ENCODE results near the gene ZNF664.

The ZNF664 gene

DNA sequence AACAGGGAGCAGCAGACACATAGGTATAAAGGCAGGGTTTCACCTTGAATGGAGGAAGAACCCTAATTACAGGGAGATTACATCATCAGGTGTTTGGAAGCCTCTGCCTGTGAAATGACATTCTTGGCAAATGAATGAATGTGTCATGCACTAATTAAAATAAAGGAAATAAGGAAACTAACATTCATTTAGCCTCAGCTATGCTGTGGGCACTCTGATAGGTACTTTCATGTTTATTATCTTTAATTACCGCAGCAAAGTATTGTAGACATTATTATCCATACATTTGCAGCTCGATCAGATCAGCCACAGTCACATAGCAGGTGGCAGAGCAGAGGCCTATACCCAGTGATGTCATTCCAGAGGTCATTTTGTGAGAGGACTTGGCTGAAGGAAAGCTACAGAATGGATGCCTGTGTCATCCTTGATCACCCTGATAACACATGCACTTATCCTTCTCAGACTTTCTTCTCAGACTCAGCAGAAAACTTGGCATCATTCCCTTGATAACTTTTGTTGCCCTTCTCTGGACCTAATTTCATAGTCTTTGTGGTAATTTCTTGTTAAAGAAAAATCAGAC lies 18.4 kb downstream of the ZNF664 start:
- DNase-seq = no peak

DNA sequence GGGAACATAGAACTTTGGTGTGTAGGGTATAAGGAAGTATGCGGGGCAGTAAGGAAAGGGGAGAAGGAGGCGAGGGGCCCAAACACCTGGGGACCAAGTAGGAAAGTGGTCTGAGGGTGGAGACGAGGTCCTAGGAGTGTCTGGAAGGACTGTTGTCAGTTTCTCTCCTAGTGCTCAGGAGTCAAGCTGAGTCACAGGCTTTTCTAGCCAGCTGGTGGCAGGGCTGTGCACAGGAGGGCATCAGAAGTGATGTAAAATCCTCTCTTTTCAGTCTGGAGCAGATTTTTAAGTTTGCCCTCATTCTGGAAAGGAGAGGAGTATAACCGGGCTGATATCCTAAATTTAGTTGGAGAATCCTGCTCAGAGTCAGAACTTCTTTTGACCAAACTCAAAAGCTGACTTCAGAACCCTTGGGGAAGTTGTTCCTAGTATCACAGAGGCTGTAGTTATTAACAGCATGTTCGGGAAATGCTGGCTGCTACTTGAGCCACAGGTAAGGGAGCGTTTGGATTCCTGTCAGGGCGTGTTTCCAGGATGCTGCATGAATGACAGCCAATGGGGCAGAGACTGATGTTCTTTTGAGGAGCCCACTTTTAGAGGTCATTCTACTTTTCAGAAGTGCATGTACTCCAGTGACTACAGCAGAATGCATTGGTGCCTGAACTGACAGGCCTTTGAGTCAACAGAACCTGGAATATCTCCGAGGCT lies 19.3 kb downstream of the ZNF664 start:
- no peak for DNase-seq

DNA sequence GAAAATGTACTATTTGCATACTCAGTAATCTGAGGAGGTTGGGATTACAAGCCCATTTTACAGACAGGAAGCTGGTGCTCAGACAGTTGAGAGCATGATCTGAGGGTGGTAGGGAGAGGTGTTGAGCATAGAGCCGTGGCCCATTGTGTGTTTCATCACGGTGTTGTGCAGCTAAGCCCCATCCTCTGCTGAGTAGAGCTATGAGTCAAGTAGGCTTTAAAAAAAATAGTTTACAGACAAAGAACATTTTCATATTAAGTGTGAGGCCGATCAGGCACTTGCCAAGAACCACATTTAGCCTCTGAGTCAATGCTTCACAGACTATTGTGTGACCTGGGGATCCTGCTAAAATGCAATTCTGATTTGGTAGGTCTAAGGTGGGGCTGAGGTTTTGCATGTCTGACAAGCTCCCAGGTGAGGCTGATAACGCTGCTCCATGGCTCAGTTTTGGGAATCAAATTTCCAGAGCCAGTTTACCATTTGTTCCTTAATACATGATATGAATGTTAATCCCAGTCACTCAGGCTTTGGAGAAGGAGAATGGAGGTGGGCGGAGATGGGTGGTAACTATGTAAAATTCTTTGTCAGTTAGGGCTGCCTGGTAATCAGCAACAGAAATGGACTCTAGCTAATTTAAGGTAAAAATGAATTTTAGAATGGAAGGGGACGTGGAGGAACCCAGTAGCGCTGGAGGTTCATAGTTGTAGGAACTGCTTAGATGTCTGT lies 22.2 kb downstream of the ZNF664 start:
- DNase-seq = no peak

DNA sequence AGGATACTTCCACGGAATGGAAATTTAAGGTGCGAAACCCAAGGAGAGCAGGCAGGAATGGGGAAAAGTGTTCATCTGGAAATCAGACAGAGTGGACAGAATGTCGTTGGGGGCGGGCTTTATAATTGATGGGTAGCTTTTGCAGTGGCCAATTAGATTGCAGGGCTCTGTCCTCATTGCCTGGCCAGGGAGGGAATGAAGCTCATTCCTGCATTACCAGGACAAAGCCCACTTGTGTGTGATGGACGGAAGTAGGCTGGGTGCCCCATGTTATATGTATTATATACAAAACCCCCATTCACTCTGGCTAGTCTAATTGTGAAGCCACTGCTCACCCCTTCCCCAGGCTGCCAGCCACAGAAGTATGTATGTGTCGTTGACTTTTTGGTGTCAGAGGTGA lies 23.6 kb downstream of the ZNF664 start:
- DNase-seq = no peak

DNA sequence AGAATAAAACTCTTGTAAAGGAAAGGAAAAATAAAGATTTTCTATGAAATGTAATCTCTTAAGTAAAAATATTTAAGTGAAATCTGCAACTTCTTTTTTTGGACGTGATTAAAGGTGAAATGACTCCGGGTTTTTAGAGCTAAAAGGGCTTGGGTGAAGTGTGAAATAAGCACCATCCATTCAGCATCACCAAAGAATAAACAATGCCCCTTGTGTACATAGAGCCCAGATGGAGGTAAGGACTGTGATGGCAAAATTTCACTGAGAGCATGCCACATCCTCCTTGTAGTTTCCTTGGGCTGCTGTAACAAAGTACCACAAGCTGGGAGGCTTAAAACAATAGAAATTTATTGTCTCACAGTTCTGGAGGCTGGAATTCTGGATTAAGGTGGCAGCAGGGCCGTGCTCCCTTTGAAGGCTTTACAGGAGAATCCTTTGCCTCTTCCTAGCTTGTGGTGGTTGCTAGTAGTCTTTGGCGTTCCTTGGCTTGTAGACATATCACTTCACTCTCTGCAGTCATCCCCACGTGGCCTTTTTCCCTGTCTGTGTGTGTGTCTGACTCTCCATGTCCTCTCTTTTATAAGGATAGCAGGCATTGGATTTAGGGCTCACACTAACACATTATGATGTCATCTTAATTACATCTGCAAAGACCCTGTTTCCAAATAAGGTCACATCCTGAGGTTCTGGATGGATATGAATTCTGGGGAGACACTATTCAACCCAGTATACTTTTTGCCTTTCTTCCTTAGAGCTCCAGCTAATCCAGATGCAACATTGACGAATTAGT lies 24.2 kb downstream of the ZNF664 start:
- no peak for DNase-seq

DNA sequence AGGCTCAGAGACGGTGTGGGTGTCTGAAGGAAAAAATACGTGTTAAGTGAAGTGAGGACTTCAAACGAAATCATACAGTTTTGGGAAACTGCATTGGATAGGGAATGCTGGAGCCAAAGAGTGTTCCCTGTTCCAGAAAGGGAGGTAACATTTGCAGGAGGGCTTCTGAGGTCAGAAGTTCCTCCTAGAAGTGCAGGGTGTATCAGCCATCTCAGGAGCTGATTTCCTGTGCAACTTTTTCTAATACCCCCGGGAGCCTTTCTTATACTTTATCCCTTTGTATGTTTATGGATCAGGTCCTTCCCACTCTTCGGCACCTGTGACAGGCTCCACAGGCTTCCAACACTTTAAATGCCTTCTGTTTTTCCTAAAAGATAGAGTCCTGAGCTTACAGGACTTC lies 24.9 kb downstream of the ZNF664 start:
- no peak for DNase-seq

DNA sequence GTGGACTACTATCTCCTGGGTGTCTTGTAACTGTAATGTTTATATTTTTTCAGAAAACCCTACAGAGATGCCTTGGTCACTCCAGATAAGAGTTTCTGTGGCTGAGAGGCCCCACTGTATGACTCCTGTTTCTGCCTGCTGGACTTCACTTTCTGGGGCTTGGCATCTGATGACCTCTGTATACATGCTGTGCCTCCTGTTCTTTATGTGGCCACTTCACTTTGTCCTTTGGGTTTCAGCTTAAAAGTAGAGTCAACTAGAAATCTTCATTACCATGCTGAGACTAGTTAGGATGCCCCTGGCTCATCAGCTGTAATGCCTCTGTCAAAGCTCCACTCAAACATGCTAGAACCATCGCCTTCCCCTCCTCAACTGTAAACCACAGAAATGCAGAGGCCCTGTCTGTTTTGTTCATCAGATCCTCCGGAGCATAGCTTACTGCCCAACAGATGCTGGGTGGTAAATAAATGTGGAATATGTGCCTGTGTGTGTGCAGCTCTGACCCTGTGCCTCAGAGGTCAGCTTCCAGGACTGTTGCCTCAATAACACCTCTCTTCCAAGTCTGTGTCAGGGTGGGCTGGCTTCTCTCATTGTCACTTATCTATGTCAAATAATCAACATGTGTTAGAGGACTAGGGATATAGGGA lies 25.5 kb downstream of the ZNF664 start:
- no peak for DNase-seq

DNA sequence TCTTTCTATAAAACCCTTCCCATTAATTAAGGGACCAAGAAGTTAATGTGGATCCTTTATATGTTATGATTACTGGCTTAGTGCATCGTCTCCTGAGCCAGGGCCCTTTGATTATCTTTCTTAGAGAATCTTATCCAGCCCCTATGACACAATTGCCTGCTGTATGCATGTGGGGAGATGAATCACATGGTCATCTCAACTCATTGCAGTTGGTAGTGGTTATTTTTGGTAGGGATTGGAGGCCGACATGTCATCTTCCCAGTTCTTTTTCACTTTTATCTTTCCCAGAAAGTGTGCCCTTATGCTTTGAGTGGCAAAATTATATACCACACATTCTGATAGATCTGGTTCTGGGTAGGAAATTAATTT lies 26.0 kb downstream of the ZNF664 start:
- DNase-seq = no peak

DNA sequence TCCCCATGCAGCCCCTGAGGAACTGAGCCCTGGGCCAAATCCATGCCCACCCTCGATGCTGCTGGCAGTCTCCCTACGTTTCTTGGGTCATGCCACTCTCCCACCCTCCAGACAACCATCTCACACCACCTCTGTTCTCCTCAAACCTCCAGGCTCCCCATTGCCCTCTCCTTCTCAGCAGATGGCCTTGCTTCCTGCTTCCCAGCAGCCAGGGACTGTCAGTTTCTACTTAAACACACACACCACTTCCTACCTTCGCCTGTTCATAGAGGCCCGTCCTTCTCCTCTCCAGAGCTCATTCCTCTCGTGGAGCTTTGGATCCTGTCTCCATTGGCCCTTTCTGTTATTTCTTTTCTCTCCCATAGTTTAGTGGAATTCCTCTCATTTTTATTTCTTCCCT lies 27.1 kb downstream of the ZNF664 start:
- DNase-seq = no peak

DNA sequence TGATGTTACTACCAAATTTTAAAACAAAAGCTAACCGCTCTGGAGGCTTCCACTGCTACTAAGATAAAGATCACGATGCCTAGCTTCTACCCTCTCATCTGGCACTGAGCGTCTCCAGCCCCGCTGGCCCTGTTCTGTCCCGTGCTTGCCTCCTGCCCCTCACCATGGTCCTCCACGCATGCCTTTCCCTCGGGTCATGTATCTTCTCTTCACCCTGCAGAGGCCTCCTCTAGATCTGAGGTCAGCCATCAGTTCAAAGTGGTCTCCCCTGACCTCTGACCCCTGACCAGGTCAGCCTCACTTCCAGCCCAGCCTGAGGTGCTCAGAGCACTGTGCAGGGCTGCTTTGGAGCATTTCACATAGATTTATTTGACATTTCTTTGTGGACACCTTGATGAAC lies 28.3 kb downstream of the ZNF664 start:
- no peak for DNase-seq

DNA sequence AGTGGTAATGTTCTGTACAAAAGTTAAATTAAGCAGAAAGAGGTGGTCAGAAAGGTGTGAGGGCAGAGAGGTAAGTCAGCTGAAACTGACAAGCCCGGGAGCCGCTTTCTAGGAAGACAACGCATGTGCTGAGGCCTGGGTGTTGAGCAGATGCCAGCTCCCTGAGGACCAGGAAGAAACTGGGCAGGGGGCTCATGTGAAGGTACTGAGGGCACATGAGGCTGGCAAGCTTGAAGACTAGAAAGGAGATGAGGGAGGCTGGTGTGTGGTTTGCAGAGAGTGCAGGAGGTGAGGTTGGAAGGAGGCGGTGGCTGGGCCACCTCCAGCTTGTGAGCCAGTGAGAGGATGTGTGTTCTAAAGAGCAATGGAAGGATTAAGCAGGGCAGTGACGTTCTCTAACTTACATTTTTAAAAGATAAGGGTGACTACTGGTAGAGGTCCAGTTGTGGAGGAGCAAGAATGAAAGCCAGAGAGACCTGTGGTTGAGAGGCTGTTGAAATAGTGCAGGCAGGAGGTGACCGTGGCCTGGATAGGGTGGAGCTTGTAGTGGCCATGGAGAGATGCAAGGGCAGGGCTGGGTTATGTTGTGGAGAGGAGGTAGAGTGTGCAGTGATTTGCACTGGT lies 29.1 kb downstream of the ZNF664 start:
- no peak for DNase-seq

DNA sequence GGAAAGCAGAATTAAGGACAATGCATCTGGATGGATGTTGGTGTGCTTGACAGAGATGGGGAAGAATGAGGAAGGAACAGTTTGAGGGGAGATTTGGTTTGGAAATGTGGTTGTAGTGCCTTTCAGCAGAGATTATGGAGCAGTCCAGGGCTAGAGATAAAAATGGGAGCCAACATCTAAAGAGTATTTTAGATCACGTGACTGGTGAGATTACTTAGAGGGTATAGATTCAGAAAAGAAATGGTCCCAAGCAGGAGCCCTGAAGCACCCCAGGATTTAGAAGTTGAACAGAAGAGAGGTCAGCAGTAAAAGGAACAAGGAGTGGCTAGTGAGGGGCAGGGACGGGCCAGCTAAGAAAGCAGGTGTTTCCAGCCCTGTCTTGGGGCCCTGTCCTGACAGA lies 29.6 kb downstream of the ZNF664 start:
- DNase-seq = no peak

DNA sequence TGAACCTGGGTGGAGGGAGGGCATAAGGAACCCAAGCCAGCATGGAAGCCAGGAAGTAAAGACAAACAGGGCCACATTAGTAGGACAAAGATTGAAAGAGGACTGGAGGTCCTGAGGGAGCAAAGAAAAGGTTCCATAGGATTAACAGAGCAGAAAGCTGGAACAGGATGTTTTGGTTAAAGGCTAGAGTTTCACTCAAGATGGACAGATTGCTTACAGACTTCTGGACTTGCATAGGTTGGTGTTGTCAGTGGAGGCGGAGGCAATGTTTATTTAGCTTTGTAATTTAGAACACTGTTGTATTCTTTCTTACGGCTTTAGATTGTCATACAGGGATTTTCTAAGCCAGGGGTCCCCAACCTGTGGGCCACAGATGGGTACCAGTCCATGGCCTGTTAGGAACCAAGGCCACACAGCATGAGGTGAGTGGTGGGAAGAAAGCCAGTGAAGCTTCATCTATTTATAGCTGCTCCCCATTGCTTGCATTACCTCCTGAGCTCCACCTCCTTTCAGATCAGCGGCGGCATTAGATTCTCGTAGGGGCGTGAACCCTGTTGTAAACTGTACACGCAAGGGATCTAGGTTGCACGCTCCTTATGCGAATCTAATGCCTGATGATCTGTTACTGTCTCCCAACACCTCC lies 31.3 kb downstream of the ZNF664 start:
- no peak for DNase-seq

DNA sequence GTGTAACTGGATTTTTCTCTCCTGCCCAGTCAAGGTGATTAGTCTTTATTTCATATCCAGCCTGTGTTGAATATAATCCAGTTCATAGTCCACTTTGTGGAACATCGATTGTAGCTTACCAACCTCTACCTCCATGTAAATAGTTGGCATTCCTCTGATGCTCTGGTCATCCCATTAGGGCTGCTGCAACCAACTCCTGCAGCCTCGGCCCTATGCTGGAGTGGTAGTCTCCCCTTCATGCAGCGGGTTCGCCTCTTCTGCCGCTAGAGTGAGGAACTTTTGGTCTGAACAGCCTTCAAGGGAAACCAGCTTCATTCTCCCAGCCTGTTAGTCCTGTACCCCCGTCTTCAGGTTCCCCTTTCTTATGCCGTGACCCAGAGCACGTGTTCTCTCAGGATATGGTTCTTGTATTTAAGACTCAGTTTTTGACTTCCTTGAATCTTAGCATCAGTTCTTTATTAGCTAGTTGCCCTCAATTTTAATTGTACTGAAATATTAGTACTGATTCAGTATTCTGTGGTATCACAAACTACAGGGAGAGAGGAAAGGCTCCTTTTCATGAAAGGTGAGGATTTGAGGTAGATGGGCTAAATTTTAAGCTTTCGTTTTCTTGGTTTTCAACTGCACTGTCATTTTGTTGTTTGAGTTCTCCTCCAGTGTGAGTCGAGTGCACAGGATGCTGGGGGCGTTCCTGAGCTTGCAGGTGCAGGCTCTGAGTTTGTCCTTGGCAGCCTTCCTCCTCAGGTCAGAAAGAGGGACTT lies 33.2 kb downstream of the ZNF664 start:
- DNase-seq = no peak

DNA sequence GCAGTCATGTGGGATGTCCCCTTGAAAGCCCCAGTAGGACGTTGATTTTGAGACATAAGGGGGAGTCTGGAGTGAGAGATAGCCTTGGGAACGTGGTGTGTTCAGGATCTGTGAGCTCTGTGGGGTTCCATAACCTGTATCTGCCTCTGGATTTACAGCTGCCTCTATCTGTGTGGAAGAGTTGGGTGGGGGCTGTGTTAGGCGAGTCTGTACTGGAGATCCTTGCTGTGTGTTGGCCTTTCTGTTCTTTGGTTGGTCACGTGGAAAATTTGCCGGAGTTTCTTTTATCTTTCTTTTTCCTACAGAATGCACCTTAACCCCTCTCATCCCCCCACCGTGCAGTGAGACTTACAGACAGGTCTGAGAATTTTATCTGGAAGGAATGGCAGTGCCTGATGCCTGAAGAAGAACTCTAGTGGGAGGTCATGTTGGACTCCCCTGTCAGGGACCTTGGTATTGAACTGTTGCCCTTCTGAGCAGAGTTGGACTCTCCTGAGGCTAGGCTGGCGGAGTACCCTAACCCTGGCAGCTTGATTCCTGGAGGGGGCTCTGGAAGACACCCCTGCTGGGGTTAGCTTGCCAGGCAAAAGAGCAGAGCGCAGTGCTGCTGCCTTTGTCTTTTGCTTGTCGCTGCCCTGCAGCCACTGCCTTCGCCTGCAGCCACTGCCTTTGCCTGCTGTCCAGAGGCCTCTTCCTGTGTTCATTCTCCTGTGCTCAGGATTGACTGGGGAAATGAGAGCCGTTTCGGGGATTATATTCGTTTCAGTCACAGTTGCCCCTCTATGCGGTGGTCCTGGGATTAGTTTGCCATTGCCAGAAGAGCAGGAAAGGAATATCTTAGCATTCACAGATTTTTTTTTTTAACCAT lies 34.1 kb downstream of the ZNF664 start:
- DNase-seq = no peak

DNA sequence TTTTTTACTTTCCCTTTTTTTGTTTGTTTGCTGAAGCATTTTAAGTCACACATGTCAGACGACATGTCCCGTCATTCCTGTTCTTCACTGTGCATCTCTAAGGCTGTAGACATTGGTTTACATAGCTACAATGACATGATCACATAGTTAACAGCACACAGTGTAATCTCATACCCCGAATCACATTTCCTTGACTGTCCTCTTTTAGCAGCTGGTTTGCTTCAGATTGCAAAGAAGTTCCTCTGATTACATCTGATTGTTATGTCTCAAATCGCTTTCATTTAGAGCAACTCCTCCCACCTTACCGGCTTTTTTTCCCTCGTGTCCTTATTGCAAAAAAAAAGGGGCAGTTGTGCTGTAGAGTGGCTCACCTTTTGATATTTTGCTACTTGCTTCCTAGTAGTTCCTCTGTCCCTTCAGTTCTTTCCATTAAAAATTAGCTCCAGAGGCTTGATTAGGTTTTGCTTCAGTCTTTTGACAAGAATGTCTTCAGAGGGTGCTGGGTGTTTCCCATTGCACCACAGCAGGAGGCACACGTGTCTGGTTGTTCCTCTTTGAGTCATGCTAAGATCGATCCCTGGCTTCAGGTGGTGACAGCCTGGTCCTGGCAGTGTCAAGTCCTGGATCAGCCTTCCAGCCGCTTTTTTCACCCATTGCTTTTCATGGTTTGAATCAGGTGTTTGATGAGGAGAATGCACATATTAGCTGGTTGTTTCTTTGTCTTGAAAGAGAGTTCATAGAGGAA lies 35.0 kb downstream of the ZNF664 start:
- DNase-seq = no peak

DNA sequence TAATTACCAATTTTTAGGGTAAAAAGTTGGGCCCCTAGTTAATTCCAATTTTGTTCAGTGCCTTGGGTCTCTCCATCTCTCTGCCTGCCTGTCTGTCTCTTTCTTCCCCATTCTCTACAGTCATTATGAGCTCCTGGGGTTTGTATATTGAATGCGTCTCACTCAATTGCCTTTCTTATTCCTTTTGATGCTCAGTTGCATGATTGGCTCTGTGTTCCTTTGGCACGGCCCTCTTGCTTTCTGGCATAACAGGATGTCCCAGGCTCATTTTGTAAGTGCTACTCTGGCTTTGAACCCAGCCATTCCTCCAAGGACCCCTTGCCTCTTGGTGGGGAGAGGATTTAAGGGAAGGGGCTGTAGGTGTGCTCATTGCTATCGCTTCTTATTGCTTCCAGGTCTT lies 35.6 kb downstream of the ZNF664 start:
- DNase-seq = no peak

DNA sequence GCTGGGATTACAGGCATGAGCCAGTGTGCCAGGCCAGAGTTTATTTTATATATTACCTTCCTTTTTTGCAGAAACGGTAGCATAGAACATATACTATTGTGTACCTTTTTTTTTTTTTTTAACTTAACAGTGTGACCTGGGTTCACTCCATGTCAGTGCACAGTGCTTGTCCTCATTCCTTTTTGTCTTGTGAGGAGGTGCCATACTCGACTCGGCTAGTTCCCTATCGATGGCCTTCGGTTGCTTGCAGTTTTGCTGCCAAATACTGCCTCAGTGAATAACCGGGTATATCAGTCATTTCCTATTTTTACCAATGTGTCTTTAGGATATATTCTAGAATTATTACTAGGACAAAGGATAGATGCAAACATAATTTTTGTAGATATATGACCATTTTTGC lies 36.8 kb downstream of the ZNF664 start:
- no peak for DNase-seq

DNA sequence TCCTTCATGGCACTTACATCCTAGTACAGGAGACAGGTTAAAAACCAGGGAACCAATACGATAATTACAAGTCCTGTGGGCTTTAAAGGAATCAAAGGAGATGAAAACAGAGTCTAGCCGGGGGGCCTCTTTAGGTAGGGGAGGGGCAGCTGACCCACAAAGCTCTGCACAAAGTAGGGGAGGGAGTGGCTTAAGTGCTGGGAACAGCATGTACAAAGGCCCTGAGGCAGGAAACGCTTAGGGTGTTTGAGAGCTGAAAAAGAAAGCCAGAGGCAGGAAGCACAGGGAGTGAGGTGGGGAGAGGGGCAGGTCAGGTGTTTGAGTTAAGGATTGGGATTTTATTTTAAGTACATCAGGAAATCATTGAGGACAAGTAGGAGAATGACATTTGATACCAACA lies 37.7 kb downstream of the ZNF664 start:
- no peak for DNase-seq
